Measurements from ENCODE around the gene HES4. TPM values are rescaled to one million over a fixed set of nuclear protein-coding genes. Genes with fewer than 3 reads are reported as not detected.
"Not testable (repeated sequence)": the region's sequence is repeated elsewhere in the genome, so short reads cannot be mapped to it uniquely, and the experiment has no call there.

HES4 gene
- total and polyA plus RNA-seq, 4 experiments from 2014 or later: 0.36 TPM; not detected in 3

- not testable (repeated sequence) for H3K9me3 Mint-ChIP-seq; H3K27ac ChIP-seq (ENCODE audit: low read depth, low read length); H3K27me3 Mint-ChIP-seq; H3K36me3 ChIP-seq (ENCODE audit: insufficient read depth, low read length); H3K4me3 ChIP-seq (ENCODE audit: low read length in 2 of 2); H3K36me3 Mint-ChIP-seq; H3K9me3 ChIP-seq (ENCODE audit: control insufficient read depth in 1 of 2, low read length in 2 of 2); H3K27me3 ChIP-seq (ENCODE audit: insufficient read depth, low read length)
- intact Hi-C loops (cut with micrococcal nuclease): loop anchor here (5.0 kb wide), 1 partner anchor 45 kb away; no protein-coding TSS in a partner anchor
- POLR2A ChIA-PET (ENCODE audit: partially characterized antibody): interaction anchor here (1.5 kb wide), 1 partner anchor 16 kb away, joined by 8 read pairs; no protein-coding TSS in a partner anchor
- Mint-ChIP-seq H3K4me1 (peaks cover 13 to 33% (median 28%) of the 10 kb centered on the region in 4 donors), H3K4me3 (peak overlapping the region in 7 of 8 donors; percentile 9 to 50 (median 31)), H3K27ac (peak overlapping the region in 3 of 7 donors; percentile 61 to 79 (median 72))
- peaks cover 24% of the 10 kb centered on the region for H3K4me1 ChIP-seq (ENCODE audit: insufficient read depth, low read length)
- CTCF ChIA-PET (ENCODE audit: partially characterized antibody): interaction anchor here (0.9 to 3.9 kb wide), 4 partner anchors 15 to 46 kb away, joined by 3 to 15 read pairs (median 11); no protein-coding TSS in a partner anchor
- DNase-seq: peak in 1 of 5 donors; percentile 27
These were observed 17.8 kb upstream of the HES4 start for GRCh38 chr1:1017397-1018320.

GRCh38 chr1:1014799-1015681 is 15.1 kb upstream of the HES4 start:
- H3K4me1 ChIP-seq (ENCODE audit: insufficient read depth, low read length): peaks cover 21% of the 10 kb centered on the region
- H3K27me3 ChIP-seq (ENCODE audit: insufficient read depth, low read length): no peaks in the 10 kb centered on the region
- no peaks in the 10 kb centered on the region for H3K36me3 ChIP-seq (ENCODE audit: insufficient read depth, low read length)
- no peaks in the 10 kb centered on the region for H3K9me3 ChIP-seq (ENCODE audit: control insufficient read depth in 1 of 2, low read length in 2 of 2)
- CTCF ChIA-PET (ENCODE audit: partially characterized antibody): interaction anchor here (0.6 to 4.2 kb wide), 4 partner anchors 12 to 99 kb away, joined by 3 to 35 read pairs (median 4); no protein-coding TSS in a partner anchor
- peak overlapping the region; percentile 88 for H3K27ac ChIP-seq (ENCODE audit: low read depth, low read length)
- peaks cover 0 to 7% of the 10 kb centered on the region in 2 donors for H3K36me3 Mint-ChIP-seq
- H3K27ac Mint-ChIP-seq: peak overlapping the region in 6 of 7 donors; percentile 90 to 99 (median 98)
- intact Hi-C loops (cut with micrococcal nuclease): loop anchor here (5.0 kb wide), 1 partner anchor 47 kb away; no protein-coding TSS in a partner anchor
- POLR2A ChIA-PET (ENCODE audit: partially characterized antibody): interaction anchor here (0.8 to 2.8 kb wide), 6 partner anchors 12 to 198 kb away, joined by 3 to 16 read pairs (median 10); no protein-coding TSS in a partner anchor
- peak overlapping the region; percentile 96 to 100 (median 98) for H3K4me3 Mint-ChIP-seq
- peaks cover 0 to 1% (median 0%) of the 10 kb centered on the region in 8 donors for H3K9me3 Mint-ChIP-seq
- H3K4me3 ChIP-seq (ENCODE audit: low read length in 2 of 2): peak overlapping the region in 1 of 2 donors; percentile 88
- no peak for DNase-seq
- H3K27me3 Mint-ChIP-seq: peaks cover 0 to 7% of the 10 kb centered on the region in 2 donors
- H3K4me1 Mint-ChIP-seq: peaks cover 13 to 33% (median 24%) of the 10 kb centered on the region in 4 donors

GRCh38 chr1:1013922-1014648 is 14.2 kb upstream of the HES4 start:
- CTCF ChIA-PET (ENCODE audit: partially characterized antibody): interaction anchor here (0.6 to 4.2 kb wide), 7 partner anchors 11 to 50 kb away, joined by 3 to 35 read pairs (median 5); partner anchors contain the start of gene HES4
- peaks cover 19% of the 10 kb centered on the region for H3K4me1 ChIP-seq (ENCODE audit: insufficient read depth, low read length)
- intact Hi-C loops (cut with micrococcal nuclease): loop anchor here (1.0 to 2.0 kb wide), 3 partner anchors 12 to 102 kb away; partner anchors contain the start of genes C1orf159 and NOC2L
- H3K36me3 ChIP-seq (ENCODE audit: insufficient read depth, low read length): no peaks in the 10 kb centered on the region
- Mint-ChIP-seq H3K4me1 (peaks cover 14 to 33% (median 25%) of the 10 kb centered on the region in 4 donors), H3K9me3 (peaks cover 0 to 1% (median 0%) of the 10 kb centered on the region in 8 donors), H3K27me3 (peaks cover 0 to 8% of the 10 kb centered on the region in 2 donors), H3K36me3 (peaks cover 0 to 7% of the 10 kb centered on the region in 2 donors), H3K27ac (peak overlapping the region; percentile 90 to 99 (median 98)), H3K4me3 (peak overlapping the region; percentile 96 to 100 (median 98))
- H3K4me3 ChIP-seq (ENCODE audit: low read length in 2 of 2): peak overlapping the region; percentile 54 to 88
- H3K9me3 ChIP-seq (ENCODE audit: control insufficient read depth in 1 of 2, low read length in 2 of 2): no peaks in the 10 kb centered on the region
- no peaks in the 10 kb centered on the region for H3K27me3 ChIP-seq (ENCODE audit: insufficient read depth, low read length)
- peak overlapping the region; percentile 88 for H3K27ac ChIP-seq (ENCODE audit: low read depth, low read length)
- peak in 1 of 5 donors; percentile 45 for DNase-seq
- POLR2A ChIA-PET (ENCODE audit: partially characterized antibody): interaction anchor here (0.8 to 2.8 kb wide), 14 partner anchors 8 to 601 kb away, joined by 3 to 16 read pairs (median 6); partner anchors contain the start of genes AURKAIP1, C1orf159, MIB2 and NOC2L

- Histone ChIP-seq H3K4me1 (ENCODE audit: insufficient read depth, low read length) (peaks cover 16% of the 10 kb centered on the region), H3K9me3 (ENCODE audit: control insufficient read depth in 1 of 2, low read length in 2 of 2) (no peaks in the 10 kb centered on the region), H3K36me3 (ENCODE audit: insufficient read depth, low read length) (no peaks in the 10 kb centered on the region), H3K27ac (ENCODE audit: low read depth, low read length) (peak within 1 kb of the TSS; percentile 88), H3K4me3 (ENCODE audit: low read length in 2 of 2) (peak within 1 kb of the TSS; percentile 54 to 88), H3K27me3 (ENCODE audit: insufficient read depth, low read length) (no peaks in the 10 kb centered on the region)
- CTCF ChIA-PET (ENCODE audit: partially characterized antibody): interaction anchor here (0.6 to 4.2 kb wide), 5 partner anchors 10 to 51 kb away, joined by 3 to 35 read pairs (median 5); partner anchors contain the start of gene HES4
- Mint-ChIP-seq H3K27ac (peak within 1 kb of the TSS; percentile 90 to 99 (median 98)), H3K27me3 (peaks cover under 1 to 11% of the 10 kb centered on the region in 2 donors), H3K4me1 (peaks cover 14 to 33% (median 25%) of the 10 kb centered on the region in 4 donors), H3K4me3 (peak within 1 kb of the TSS; percentile 96 to 100 (median 98)), H3K9me3 (peaks cover 0 to 1% (median 0%) of the 10 kb centered on the region in 8 donors), H3K36me3 (peaks cover 0 to 7% of the 10 kb centered on the region in 2 donors)
- POLR2A ChIA-PET (ENCODE audit: partially characterized antibody): interaction anchor here (0.8 to 2.8 kb wide), 13 partner anchors 8 to 602 kb away, joined by 3 to 16 read pairs (median 7); partner anchors contain the start of genes AURKAIP1, C1orf159, MIB2 and NOC2L
- intact Hi-C loops (cut with micrococcal nuclease): loop anchor here (1.0 to 2.0 kb wide), 3 partner anchors 11 to 103 kb away; partner anchors contain the start of genes C1orf159 and NOC2L
- DNase-seq: peak; percentile 82 to 94 (median 88)
These were observed 13.4 kb upstream of the HES4 start, which contains the start of gene ISG15 for GRCh38 chr1:1013105-1013921. Gene ISG15 (plus strand): TSS chr1:1013497. CDS start chr1:1013574, 77 bp downstream.

GRCh38 chr1:1012736-1013104 is 12.8 kb upstream of the HES4 start:
- H3K27ac Mint-ChIP-seq: peak overlapping the region; percentile 90 to 99 (median 98)
- peak overlapping the region; percentile 54 to 88 for H3K4me3 ChIP-seq (ENCODE audit: low read length in 2 of 2)
- H3K4me1 Mint-ChIP-seq: peaks cover 14 to 33% (median 25%) of the 10 kb centered on the region in 4 donors
- intact Hi-C loops (cut with micrococcal nuclease): loop anchor here (1.0 to 2.0 kb wide), 3 partner anchors 10 to 104 kb away; partner anchors contain the start of genes C1orf159 and NOC2L
- POLR2A ChIA-PET (ENCODE audit: partially characterized antibody): interaction anchor here (0.9 to 2.8 kb wide), 9 partner anchors 8 to 363 kb away, joined by 3 to 16 read pairs (median 9); partner anchors contain the start of genes AURKAIP1, NOC2L and PLEKHN1
- not testable (repeated sequence) for H3K27me3 ChIP-seq (ENCODE audit: insufficient read depth, low read length); H3K9me3 Mint-ChIP-seq; DNase-seq; H3K9me3 ChIP-seq (ENCODE audit: control insufficient read depth in 1 of 2, low read length in 2 of 2); H3K36me3 Mint-ChIP-seq; H3K36me3 ChIP-seq (ENCODE audit: insufficient read depth, low read length)
- peak overlapping the region; percentile 96 to 100 (median 98) for H3K4me3 Mint-ChIP-seq
- CTCF ChIA-PET (ENCODE audit: partially characterized antibody): interaction anchor here (1.1 to 4.2 kb wide), 3 partner anchors 10 to 51 kb away, joined by 5 to 35 read pairs (median 8); partner anchors contain the start of gene HES4
- peak overlapping the region; percentile 88 for H3K27ac ChIP-seq (ENCODE audit: low read depth, low read length)
- H3K4me1 ChIP-seq (ENCODE audit: insufficient read depth, low read length): peaks cover 16% of the 10 kb centered on the region
- H3K27me3 Mint-ChIP-seq: peaks cover 2 to 16% of the 10 kb centered on the region in 2 donors

Data from CD4-positive, alpha-beta memory T cell (primary cell).